Neuronal stem cell (in vitro differentiated cells): ENCODE data around the gene SNX32.

Source experiments
- DNase-seq: peaks from one replicate; pipeline ENCODE4 v3.0.0-alpha.2; 2013; ENCODE audit warnings: low spot score
- H2AFZ ChIP-seq: one replicate; pipeline ENCODE4 v1.6.1; 2013; ENCODE audit warnings: mild to moderate bottlenecking, low read length, inconsistent platforms
- H2AK5ac ChIP-seq: 2 replicates; pipeline ENCODE4 v1.6.1; 2013; ENCODE audit warnings: low read depth, mild to moderate bottlenecking, inconsistent platforms, low read length, moderate library complexity, mixed read lengths
- H2BK120ac ChIP-seq: 2 replicates; pipeline ENCODE4 v1.6.1; 2013; ENCODE audit warnings: low read depth, mild to moderate bottlenecking, inconsistent platforms, low read length, moderate library complexity, mixed read lengths
- H2BK12ac ChIP-seq: one replicate; pipeline ENCODE4 v1.6.1; 2013; ENCODE audit warnings: low read length, inconsistent platforms
- H2BK15ac ChIP-seq: 2 replicates; pipeline ENCODE4 v1.6.1; 2013; ENCODE audit warnings: mild to moderate bottlenecking, low read length, inconsistent platforms, mixed read lengths
- H2BK5ac ChIP-seq: one replicate; pipeline ENCODE4 v1.6.1; 2013; ENCODE audit warnings: inconsistent platforms, mild to moderate bottlenecking, low read length, moderate library complexity
- H3K14ac ChIP-seq: one replicate; pipeline ENCODE4 v1.6.1; 2013; ENCODE audit warnings: low read length, inconsistent platforms
- H3K18ac ChIP-seq: 2 replicates; pipeline ENCODE4 v1.6.1; 2013; ENCODE audit warnings: low read length, inconsistent platforms
- H3K23ac ChIP-seq: 2 replicates; pipeline ENCODE4 v1.6.1; 2013; ENCODE audit warnings: low read depth, mild to moderate bottlenecking, mixed read lengths, low read length, inconsistent platforms; ENCODE audit not compliant: poor library complexity
- H3K27ac ChIP-seq: replicated peaks from 3 replicates; pipeline ENCODE4 v1.5.1; 2013; ENCODE audit warnings: low read length, inconsistent platforms
- H3K27me3 ChIP-seq, 3 experiments: 2 replicates each; pipeline ENCODE4 v1.6.1; 2013; ENCODE audit warnings: low read length in 3 of 3, mild to moderate bottlenecking in 2 of 3, inconsistent platforms in 1 of 3, low read depth in 1 of 3, mixed read lengths in 1 of 3, moderate library complexity in 1 of 3; ENCODE audit not compliant: control insufficient read depth in 3 of 3, insufficient read depth in 3 of 3
- H3K36me3 ChIP-seq, 2 donors: replicated peaks in 1 of 2; 2 replicates each; pipeline ENCODE4 v1.6.1; 2013; ENCODE audit warnings: low read length in 2 of 2; ENCODE audit not compliant: control insufficient read depth in 2 of 2, insufficient read depth in 2 of 2
- H3K4ac ChIP-seq: 2 replicates; pipeline ENCODE4 v1.6.1; 2013; ENCODE audit warnings: inconsistent platforms, mild to moderate bottlenecking, low read length, moderate library complexity
- H3K4me1 ChIP-seq, 2 donors: 1 replicate in 1 of 2; 2 replicates in 1 of 2; pipeline ENCODE4 v1.6.1; 2013; ENCODE audit warnings: low read length in 2 of 2, low read depth in 1 of 2; ENCODE audit not compliant: control insufficient read depth in 2 of 2, insufficient read depth in 1 of 2
- H3K4me2 ChIP-seq: one replicate; pipeline ENCODE4 v1.6.1; 2013; ENCODE audit warnings: mild to moderate bottlenecking, low read length, inconsistent platforms; ENCODE audit not compliant: insufficient read depth, poor library complexity, severe bottlenecking
- H3K4me3 ChIP-seq, 2 donors: 2 replicates each; pipeline ENCODE4 v1.5.1; 2013; ENCODE audit warnings: low read length in 2 of 2, mild to moderate bottlenecking in 2 of 2, inconsistent platforms in 1 of 2, moderate library complexity in 1 of 2
- H3K79me1 ChIP-seq: one replicate; pipeline ENCODE4 v1.6.1; 2013; ENCODE audit warnings: low read depth, mild to moderate bottlenecking, inconsistent platforms, low read length, moderate library complexity
- H3K9ac ChIP-seq: one replicate; pipeline ENCODE4 v1.6.1; 2013; ENCODE audit warnings: mild to moderate bottlenecking, low read depth, low read length, inconsistent platforms; ENCODE audit not compliant: poor library complexity
- H3K9me3 ChIP-seq, 2 donors: replicated peaks in 1 of 2; 2 replicates each; pipeline versions ENCODE3 to v1.6.1; 2013; ENCODE audit warnings: low read length in 2 of 2, mild to moderate bottlenecking in 2 of 2, inconsistent platforms in 1 of 2, low read depth in 1 of 2, mixed read lengths in 1 of 2, moderate library complexity in 1 of 2; ENCODE audit not compliant: control insufficient read depth in 2 of 2, insufficient read depth in 1 of 2
- H4K8ac ChIP-seq: one replicate; pipeline ENCODE4 v1.6.1; 2013; ENCODE audit warnings: low read depth, mild to moderate bottlenecking, inconsistent platforms, low read length, moderate library complexity
- H4K91ac ChIP-seq: one replicate; pipeline ENCODE4 v1.6.1; 2013; ENCODE audit warnings: low read length, low read depth, mild to moderate bottlenecking, inconsistent platforms; ENCODE audit not compliant: poor library complexity
- WGBS, 2 donors: extraction: QIAGEN DNeasy Blood & Tissue Kit; methylation state at CpG; one replicate each; pipeline ENCODE4 v1.1.7; 2013; ENCODE audit warnings: missing lambda C conversion rate in 2 of 2, mixed read lengths in 1 of 2; ENCODE audit not compliant: insufficient read length in 2 of 2, insufficient replicate concordance in 1 of 2; ENCODE audit errors: extremely low coverage in 2 of 2; 5-methylcytosine and 5-hydroxymethylcytosine counted together

SNX32 gene

GRCh38 chr11:65834202-65834601 lies 439 bp downstream of the SNX32 start:
- peaks cover 5% of the 10 kb centered on the region for H3K79me1 ChIP-seq
- peaks cover 0 to 3% of the 10 kb centered on the region in 2 donors for H3K9me3 ChIP-seq
- no peak overlapping the region for H2AK5ac ChIP-seq
- H4K91ac ChIP-seq, result peak overlapping the region; percentile 49
- peak overlapping the region; percentile 45 for H4K8ac ChIP-seq
- H3K36me3 ChIP-seq, result no peaks in the 10 kb centered on the region
- H3K4me2 ChIP-seq, result peak overlapping the region; percentile 63
- H2BK120ac ChIP-seq, result no peak overlapping the region
- H3K23ac ChIP-seq, result peak overlapping the region; percentile 9
- no peak overlapping the region for H2BK5ac ChIP-seq
- peak overlapping the region; percentile 88 for H2AFZ ChIP-seq
- H2BK12ac ChIP-seq, result peak overlapping the region; percentile 66
- H3K14ac ChIP-seq, result no peak overlapping the region
- H3K9ac ChIP-seq, result peak overlapping the region; percentile 85
- no CpG with 5 or more reads among the region's 6 CpGs for WGBS, 2 donors
- H3K27ac ChIP-seq, result no peak overlapping the region
- peaks cover 0 to 6% (median 2%) of the 10 kb centered on the region in 3 experiments for H3K27me3 ChIP-seq
- H3K18ac ChIP-seq, result no peak overlapping the region
- peak overlapping the region; percentile 52 to 78 for H3K4me3 ChIP-seq
- peaks cover 5 to 14% of the 10 kb centered on the region in 2 donors for H3K4me1 ChIP-seq
- no peak for DNase-seq
- H3K4ac ChIP-seq, result no peak overlapping the region
- no peak overlapping the region for H2BK15ac ChIP-seq

- no peak overlapping the region for H3K4me2 ChIP-seq
- no peak overlapping the region for H3K27ac ChIP-seq
- DNase-seq, result no peak
- no peak overlapping the region for H3K23ac ChIP-seq
- no peak overlapping the region for H3K4me3 ChIP-seq
- H3K4me1 ChIP-seq, result no peaks in the 10 kb centered on the region
- no peak overlapping the region for H3K18ac ChIP-seq
- H2BK5ac ChIP-seq, result no peak overlapping the region
- H3K4ac ChIP-seq, result no peak overlapping the region
- peaks cover 0 to 3% of the 10 kb centered on the region in 2 donors for H3K9me3 ChIP-seq
- no peak overlapping the region for H2AFZ ChIP-seq
- no peak overlapping the region for H4K91ac ChIP-seq
- no peaks in the 10 kb centered on the region for H3K27me3 ChIP-seq
- no peaks in the 10 kb centered on the region for H3K79me1 ChIP-seq
- H4K8ac ChIP-seq, result no peak overlapping the region
- no peak overlapping the region for H3K9ac ChIP-seq
- H3K36me3 ChIP-seq, result no peaks in the 10 kb centered on the region
- H2BK15ac ChIP-seq, result no peak overlapping the region
- no peak overlapping the region for H2AK5ac ChIP-seq
- no peak overlapping the region for H2BK12ac ChIP-seq
- H2BK120ac ChIP-seq, result no peak overlapping the region
- WGBS, 2 donors, result no CpG with 5 or more reads among the region's 4 CpGs
- no peak overlapping the region for H3K14ac ChIP-seq
Measured at GRCh38 chr11:65842144-65842543, 8.4 kb downstream of the SNX32 start.

DNA sequence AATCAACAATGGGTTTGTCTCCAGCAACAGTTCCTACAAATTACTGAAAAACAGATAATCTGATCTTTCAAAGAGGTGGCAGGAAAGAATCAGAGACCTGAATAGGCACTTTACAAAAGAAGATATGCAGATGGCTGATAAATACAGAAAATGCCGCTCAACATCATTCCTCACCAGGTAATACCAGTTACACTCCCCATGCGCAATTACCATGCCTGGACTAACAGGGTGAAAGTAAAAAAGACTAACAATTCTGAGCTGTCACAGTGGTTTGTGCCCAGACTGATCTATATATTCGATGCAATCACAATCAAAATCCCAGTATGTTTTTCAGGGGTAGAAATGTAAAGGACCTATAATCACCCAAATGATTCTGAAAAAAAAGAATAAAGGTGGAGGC lies 10.0 kb downstream of the SNX32 start:
- Histone ChIP-seq H3K23ac (no peak overlapping the region), H4K8ac (no peak overlapping the region), H3K9ac (no peak overlapping the region), H2BK5ac (no peak overlapping the region), H4K91ac (no peak overlapping the region), H3K18ac (no peak overlapping the region), H2AK5ac (no peak overlapping the region), H2BK15ac (no peak overlapping the region), H3K4me2 (no peak overlapping the region), H3K36me3 (no peaks in the 10 kb centered on the region), H3K79me1 (no peaks in the 10 kb centered on the region), H2BK12ac (no peak overlapping the region), H3K27me3 (no peaks in the 10 kb centered on the region), H3K9me3 (no peaks in the 10 kb centered on the region), H3K4me1 (no peaks in the 10 kb centered on the region), H3K27ac (no peak overlapping the region), H2AFZ (no peak overlapping the region), H3K14ac (no peak overlapping the region), H3K4ac (no peak overlapping the region), H2BK120ac (no peak overlapping the region), H3K4me3 (no peak overlapping the region)
- WGBS, 2 donors, result no CpG with 5 or more reads among the region's 3 CpGs
- no peak for DNase-seq

GRCh38 chr11:65844231-65844872 lies 10.6 kb downstream of the SNX32 start:
- H3K14ac ChIP-seq, result no peak overlapping the region
- no peak overlapping the region for H2BK15ac ChIP-seq
- H3K79me1 ChIP-seq, result no peaks in the 10 kb centered on the region
- WGBS, 2 donors, result no CpG with 5 or more reads among the region's 10 CpGs
- H3K9me3 ChIP-seq, result no peaks in the 10 kb centered on the region
- no peak overlapping the region for H2BK5ac ChIP-seq
- no peak overlapping the region for H2BK12ac ChIP-seq
- H2AK5ac ChIP-seq, result no peak overlapping the region
- no peak overlapping the region for H2AFZ ChIP-seq
- H2BK120ac ChIP-seq, result no peak overlapping the region
- peaks cover 0 to 2% of the 10 kb centered on the region in 2 donors for H3K4me1 ChIP-seq
- no peak overlapping the region for H3K18ac ChIP-seq
- no peak overlapping the region for H3K4ac ChIP-seq
- H4K91ac ChIP-seq, result no peak overlapping the region
- no peak overlapping the region for H3K4me2 ChIP-seq
- H3K27ac ChIP-seq, result no peak overlapping the region
- H3K36me3 ChIP-seq, result no peaks in the 10 kb centered on the region
- no peaks in the 10 kb centered on the region for H3K27me3 ChIP-seq
- H3K4me3 ChIP-seq, result no peak overlapping the region
- no peak overlapping the region for H3K9ac ChIP-seq
- no peak for DNase-seq
- no peak overlapping the region for H3K23ac ChIP-seq
- no peak overlapping the region for H4K8ac ChIP-seq
